Loucy (cell line): ENCODE measurements around the gene PROX2.

ENCODE experiments used
- H2AFZ ChIP-seq: fragments of 200-600 bp; sonication (generic); 2 replicates; pipeline ENCODE4 v1.6.0; 2016; ENCODE audit warnings: antibody characterized with exemption, mild to moderate bottlenecking, low read length, moderate library complexity
- H3F3A ChIP-seq: fragments of 200-600 bp; 2 replicates; pipeline ENCODE4 v1.6.0; 2016; ENCODE audit warnings: antibody characterized with exemption, low read depth, mild to moderate bottlenecking
- H3K27me3 ChIP-seq: fragments of 200-600 bp; sonication (generic); 2 replicates; pipeline ENCODE4 v1.6.1; 2014; ENCODE audit warnings: low read length, mild to moderate bottlenecking; ENCODE audit not compliant: insufficient read depth, poor library complexity, severe bottlenecking
- H3K36me3 ChIP-seq: fragments of 200-600 bp; sonication (generic); 2 replicates; pipeline ENCODE4 v1.6.1; 2016; ENCODE audit warnings: low read length; ENCODE audit not compliant: insufficient read depth
- H3K4me1 ChIP-seq: fragments of 200-600 bp; sonication (generic); 2 replicates; pipeline ENCODE4 v1.5.1; 2014; ENCODE audit warnings: low read length, mild to moderate bottlenecking; ENCODE audit not compliant: insufficient read depth, poor library complexity, severe bottlenecking
- H3K4me2 ChIP-seq: fragments of 200-600 bp; sonication (generic); 2 replicates; pipeline ENCODE4 v1.6.0; 2014; ENCODE audit warnings: antibody characterized with exemption, low read length, low read depth, mild to moderate bottlenecking; ENCODE audit not compliant: poor library complexity, severe bottlenecking
- H3K4me3 ChIP-seq: fragments of 200-600 bp; sonication (generic); 2 replicates; pipeline ENCODE4 v1.5.1; 2014; ENCODE audit warnings: low read length, mild to moderate bottlenecking, mixed read lengths; ENCODE audit not compliant: poor library complexity, severe bottlenecking
- H3K79me2 ChIP-seq: fragments of 200-600 bp; sonication (generic); 2 replicates; pipeline ENCODE4 v1.6.1; 2014; ENCODE audit warnings: low read length; ENCODE audit not compliant: insufficient read depth
- H3K9ac ChIP-seq: fragments of 200-600 bp; sonication (generic); 2 replicates; pipeline ENCODE4 v1.6.0; 2014; ENCODE audit warnings: mild to moderate bottlenecking, low read depth, low read length, moderate library complexity; ENCODE audit not compliant: poor library complexity, severe bottlenecking
- H3K9me2 ChIP-seq: fragments of 200-600 bp; sonication (generic); replicated peaks from 2 replicates; pipeline ENCODE4 v1.6.1; 2016; ENCODE audit warnings: low read depth, low read length, mixed read lengths
- H3K9me3 ChIP-seq: fragments of 200-600 bp; sonication (generic); 2 replicates; pipeline ENCODE4 v1.6.1; 2014; ENCODE audit warnings: mild to moderate bottlenecking, antibody characterized with exemption, low read length, low read depth; ENCODE audit not compliant: insufficient read depth
- H4K20me1 ChIP-seq: fragments of 200-600 bp; sonication (generic); 2 replicates; pipeline ENCODE4 v1.6.0; 2014; ENCODE audit warnings: antibody characterized with exemption, low read length, mild to moderate bottlenecking; ENCODE audit not compliant: insufficient read depth, poor library complexity, severe bottlenecking
- CTCF ChIP-seq: fragments of 200-600 bp; sonication (generic); conservative IDR thresholded peaks from 2 replicates; pipeline ENCODE4 v1.5.1; 2014; ENCODE audit warnings: mild to moderate bottlenecking, antibody characterized with exemption, low read length
- EZH2phosphoT487 ChIP-seq: fragments of 200-600 bp; IDR thresholded peaks from 2 replicates; pipeline ENCODE4 v1.6.1; 2018; ENCODE audit warnings: antibody characterized with exemption, mild to moderate bottlenecking, moderate library complexity, borderline replicate concordance

PROX2 gene

GRCh38 chr14:74856366-74856765 lies 19.6 kb downstream of the PROX2 start:
- Histone ChIP-seq H3K27me3 (no peaks in the 10 kb centered on the region), H3K4me3 (no peak overlapping the region), H2AFZ (no peak overlapping the region), H3K4me2 (no peak overlapping the region), H3K79me2 (no peaks in the 10 kb centered on the region), H3F3A (no peaks in the 10 kb centered on the region), H3K36me3 (no peaks in the 10 kb centered on the region), H4K20me1 (no peaks in the 10 kb centered on the region), H3K9me2 (no peaks in the 10 kb centered on the region), H3K4me1 (no peaks in the 10 kb centered on the region), H3K9me3 (no peaks in the 10 kb centered on the region), H3K9ac (no peak overlapping the region)
- no peak for TF ChIP-seq EZH2phosphoT487

- Histone ChIP-seq H3K79me2 (no peaks in the 10 kb centered on the region), H3K9me3 (no peaks in the 10 kb centered on the region), H3F3A (no peaks in the 10 kb centered on the region), H3K36me3 (no peaks in the 10 kb centered on the region), H3K4me3 (no peak overlapping the region), H2AFZ (no peak overlapping the region), H3K27me3 (no peaks in the 10 kb centered on the region), H3K4me1 (no peaks in the 10 kb centered on the region), H3K4me2 (no peak overlapping the region), H3K9me2 (no peaks in the 10 kb centered on the region), H4K20me1 (no peaks in the 10 kb centered on the region), H3K9ac (no peak overlapping the region)
- TF ChIP-seq EZH2phosphoT487 (no peak), CTCF (no peak)
Measured at GRCh38 chr14:74855945-74856344, 20.0 kb downstream of the PROX2 start.

- Histone ChIP-seq H3K4me1 (no peaks in the 10 kb centered on the region), H4K20me1 (no peaks in the 10 kb centered on the region), H2AFZ (no peak overlapping the region), H3K79me2 (no peaks in the 10 kb centered on the region), H3K36me3 (no peaks in the 10 kb centered on the region), H3K4me3 (no peak overlapping the region), H3K4me2 (no peak overlapping the region), H3K9ac (no peak overlapping the region), H3K9me3 (no peaks in the 10 kb centered on the region), H3K27me3 (no peaks in the 10 kb centered on the region), H3F3A (no peaks in the 10 kb centered on the region), H3K9me2 (no peaks in the 10 kb centered on the region)
- TF ChIP-seq CTCF (no peak), EZH2phosphoT487 (no peak)
Measured at GRCh38 chr14:74855021-74855420, 20.9 kb downstream of the PROX2 start.

GRCh38 chr14:74853581-74853980 lies 22.4 kb downstream of the PROX2 start:
- Histone ChIP-seq H3K9ac (no peak overlapping the region), H2AFZ (no peak overlapping the region), H3K4me1 (no peaks in the 10 kb centered on the region), H3K27me3 (no peaks in the 10 kb centered on the region), H3K9me3 (no peaks in the 10 kb centered on the region), H3K36me3 (no peaks in the 10 kb centered on the region), H3K4me3 (no peak overlapping the region), H3K4me2 (no peak overlapping the region), H4K20me1 (no peaks in the 10 kb centered on the region), H3K9me2 (no peaks in the 10 kb centered on the region), H3K79me2 (no peaks in the 10 kb centered on the region), H3F3A (no peaks in the 10 kb centered on the region)
- TF ChIP-seq EZH2phosphoT487 (no peak), CTCF (no peak)
